ENCODE data around the gene CDHR1.

DNA sequence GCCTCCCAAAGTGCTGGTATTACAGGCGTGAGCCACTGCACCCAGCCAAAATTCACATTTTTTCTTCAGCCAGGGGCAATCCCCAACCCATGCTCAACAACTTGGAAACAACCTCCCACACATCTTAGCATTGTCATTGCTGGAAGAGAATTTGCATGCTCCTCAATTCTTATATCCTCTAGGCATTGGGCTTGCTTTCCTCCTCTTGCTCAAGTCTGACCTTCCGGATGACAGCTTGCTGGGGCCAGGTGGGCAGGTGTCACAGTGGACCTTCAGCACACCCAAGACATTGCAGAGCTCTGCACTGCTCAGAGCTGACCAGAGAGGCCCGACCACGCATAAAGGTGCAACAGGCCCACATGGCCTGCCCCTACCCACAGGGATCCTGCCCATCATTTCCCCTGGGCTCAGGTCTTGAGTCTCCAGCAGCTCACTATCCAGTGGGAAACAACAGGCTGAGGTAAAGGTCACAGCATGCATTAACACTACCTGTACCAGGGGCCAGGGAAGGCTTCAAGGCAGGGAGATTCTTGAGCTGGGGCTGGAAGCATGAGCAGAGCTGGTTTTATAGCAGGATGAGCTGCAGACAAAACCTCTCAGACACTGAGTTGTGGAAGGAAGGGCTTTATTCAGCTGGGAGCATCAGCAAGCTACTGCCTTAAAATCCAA, 27.6 kb upstream of the CDHR1 start:
- TF ChIP-seq, protein P1, sequence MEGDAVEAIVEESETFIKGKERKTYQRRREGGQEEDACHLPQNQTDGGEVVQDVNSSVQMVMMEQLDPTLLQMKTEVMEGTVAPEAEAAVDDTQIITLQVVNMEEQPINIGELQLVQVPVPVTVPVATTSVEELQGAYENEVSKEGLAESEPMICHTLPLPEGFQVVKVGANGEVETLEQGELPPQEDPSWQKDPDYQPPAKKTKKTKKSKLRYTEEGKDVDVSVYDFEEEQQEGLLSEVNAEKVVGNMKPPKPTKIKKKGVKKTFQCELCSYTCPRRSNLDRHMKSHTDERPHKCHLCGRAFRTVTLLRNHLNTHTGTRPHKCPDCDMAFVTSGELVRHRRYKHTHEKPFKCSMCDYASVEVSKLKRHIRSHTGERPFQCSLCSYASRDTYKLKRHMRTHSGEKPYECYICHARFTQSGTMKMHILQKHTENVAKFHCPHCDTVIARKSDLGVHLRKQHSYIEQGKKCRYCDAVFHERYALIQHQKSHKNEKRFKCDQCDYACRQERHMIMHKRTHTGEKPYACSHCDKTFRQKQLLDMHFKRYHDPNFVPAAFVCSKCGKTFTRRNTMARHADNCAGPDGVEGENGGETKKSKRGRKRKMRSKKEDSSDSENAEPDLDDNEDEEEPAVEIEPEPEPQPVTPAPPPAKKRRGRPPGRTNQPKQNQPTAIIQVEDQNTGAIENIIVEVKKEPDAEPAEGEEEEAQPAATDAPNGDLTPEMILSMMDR (conservative IDR thresholded peaks at IDR 0.05): no peak
- no peak for TF ChIP-seq ZFX (IDR thresholded peaks at IDR 0.05)
